Measurements from ENCODE around the gene FAM156A.
"Not testable (repeated sequence)": the region's sequence is repeated elsewhere in the genome, so short reads cannot be mapped to it uniquely, and the experiment has no call there.

FAM156A gene

DNA sequence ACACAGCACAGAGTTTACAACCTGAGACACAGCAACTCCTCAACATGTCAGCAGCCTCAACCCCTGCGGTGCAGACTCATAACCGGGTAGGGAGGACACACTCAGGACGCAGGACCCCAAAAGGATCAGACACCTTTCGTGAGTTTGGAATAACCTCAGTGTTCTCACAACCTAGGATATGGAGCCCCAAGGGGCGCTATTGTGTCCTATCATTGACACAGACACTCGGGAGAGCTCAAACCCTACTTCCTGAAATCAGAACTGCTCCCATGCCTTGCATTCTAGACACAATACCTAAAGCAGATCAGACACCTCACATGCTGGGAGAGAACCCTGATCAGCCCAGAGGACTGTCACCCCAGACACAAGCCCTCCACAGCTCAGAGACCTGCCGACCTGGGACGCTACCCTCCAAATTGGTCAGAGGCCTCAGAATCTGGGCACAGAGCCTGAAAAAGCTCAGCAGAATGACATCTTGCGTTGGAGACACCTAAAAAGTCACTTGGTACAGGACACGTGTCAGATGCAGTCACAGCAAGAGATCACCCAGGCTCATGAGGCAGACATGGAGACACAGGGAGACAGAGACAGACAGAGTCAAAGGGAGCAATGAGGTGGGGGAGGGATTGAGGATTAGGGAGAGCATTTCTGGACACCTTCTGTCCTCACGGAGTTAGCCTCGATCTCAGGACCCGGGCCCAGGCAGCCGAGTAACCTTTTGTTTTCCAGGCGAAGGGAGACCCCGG, 8.8 kb upstream of the FAM156A start:
- not testable (repeated sequence) for H3K9me3 Mint-ChIP-seq; H3K27ac Mint-ChIP-seq; H3K4me1 Mint-ChIP-seq; H3K4me3 Mint-ChIP-seq; H3K36me3 Mint-ChIP-seq (ENCODE audit: low read depth); H3K27me3 Mint-ChIP-seq (ENCODE audit: low read depth)

DNA sequence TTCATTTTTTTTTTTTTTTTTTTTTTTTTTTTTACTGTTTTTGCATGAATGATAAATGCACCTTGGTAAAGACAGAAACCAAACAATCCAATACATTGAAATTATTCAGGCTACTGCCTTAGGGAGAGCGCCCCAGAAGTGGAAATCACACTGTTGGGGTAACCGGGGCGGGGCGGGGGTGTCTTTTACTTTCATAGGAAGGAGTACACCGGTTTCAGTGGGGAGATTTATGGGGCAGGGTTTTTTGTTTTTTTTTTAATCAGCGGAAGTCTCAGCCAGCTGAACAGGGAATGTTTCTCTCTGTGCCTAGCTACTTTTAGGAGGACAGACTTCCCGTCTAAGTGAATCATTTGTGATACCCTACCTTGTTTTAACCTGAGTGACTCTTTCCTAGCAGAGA, 643 bp upstream of the FAM156A start:
- not testable (repeated sequence) for H3K9me3 Mint-ChIP-seq; H3K36me3 Mint-ChIP-seq (ENCODE audit: low read depth); H3K4me1 Mint-ChIP-seq; H3K27me3 Mint-ChIP-seq (ENCODE audit: low read depth); H3K27ac Mint-ChIP-seq; H3K4me3 Mint-ChIP-seq

DNA sequence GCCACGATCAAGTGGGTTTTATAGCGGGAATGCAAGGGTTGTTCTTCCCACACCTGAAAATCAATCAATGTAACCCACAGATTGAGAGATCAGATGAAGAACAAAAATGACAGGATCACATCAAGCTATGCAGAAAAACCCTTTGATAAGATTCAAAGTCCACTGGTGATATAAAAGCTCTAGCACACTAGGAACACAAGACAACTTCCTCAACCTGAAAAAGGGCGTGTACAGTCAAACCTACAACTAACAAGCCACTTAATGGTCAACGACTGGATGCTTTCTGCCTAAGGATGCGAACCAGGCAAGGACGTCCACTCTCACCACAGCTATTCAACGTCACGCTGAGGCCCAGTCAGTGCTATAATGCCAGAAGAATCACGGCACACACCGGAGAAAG, 8.4 kb downstream of the FAM156A start:
- not testable (repeated sequence) for H3K27ac Mint-ChIP-seq; H3K4me3 Mint-ChIP-seq; H3K36me3 Mint-ChIP-seq (ENCODE audit: low read depth)

DNA sequence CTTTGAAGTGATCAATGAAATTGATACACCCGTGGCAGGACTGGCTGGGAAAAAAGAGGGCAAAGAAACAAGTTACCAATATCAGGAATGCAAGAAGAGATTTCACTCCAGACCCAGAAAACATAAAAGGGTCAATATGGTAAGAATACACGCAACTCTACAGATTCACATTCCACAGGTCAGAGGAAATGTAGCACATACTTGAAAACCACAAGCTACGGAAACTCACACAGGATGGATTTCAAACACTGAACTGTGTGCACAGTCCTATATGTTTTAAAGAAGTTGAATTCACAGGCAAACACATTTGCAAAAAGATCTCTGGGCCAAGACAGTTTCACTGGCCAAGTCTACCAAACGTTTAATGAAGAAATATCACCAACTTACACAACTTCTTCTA, 9.0 kb downstream of the FAM156A start:
- not testable (repeated sequence) for H3K4me3 Mint-ChIP-seq; H3K27me3 Mint-ChIP-seq (ENCODE audit: low read depth); H3K4me1 Mint-ChIP-seq; H3K9me3 Mint-ChIP-seq; H3K36me3 Mint-ChIP-seq (ENCODE audit: low read depth); H3K27ac Mint-ChIP-seq

More for the DNA sequence above, 8.4 kb downstream of the FAM156A start:
- H3K27me3 Mint-ChIP-seq (ENCODE audit: low read depth); H3K9me3 Mint-ChIP-seq; H3K4me1 Mint-ChIP-seq: not testable (repeated sequence)

DNA sequence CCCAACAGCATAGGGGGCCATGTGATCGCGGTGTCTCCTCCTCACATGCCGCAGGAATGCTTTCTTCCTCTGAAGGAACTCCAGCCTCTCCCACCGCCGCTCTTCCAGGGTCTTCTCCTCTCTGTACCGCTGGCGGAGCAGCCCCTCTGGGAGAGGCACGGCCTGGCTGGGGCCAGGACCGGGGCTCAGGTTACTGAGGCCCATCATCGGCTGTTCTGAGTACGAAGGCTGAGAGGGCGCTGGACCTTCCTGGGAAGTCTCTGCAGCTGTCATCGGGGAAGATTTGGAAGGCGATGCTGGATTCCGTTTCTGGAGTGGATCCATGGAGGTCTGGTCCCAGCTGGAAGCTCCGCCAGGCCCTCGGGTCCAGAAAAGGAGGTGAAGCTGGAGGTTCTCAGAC, 10.1 kb downstream of the FAM156A start:
- not testable (repeated sequence) for H3K27me3 Mint-ChIP-seq (ENCODE audit: low read depth); H3K4me3 Mint-ChIP-seq; H3K27ac Mint-ChIP-seq; H3K4me1 Mint-ChIP-seq; H3K36me3 Mint-ChIP-seq (ENCODE audit: low read depth); H3K9me3 Mint-ChIP-seq

DNA sequence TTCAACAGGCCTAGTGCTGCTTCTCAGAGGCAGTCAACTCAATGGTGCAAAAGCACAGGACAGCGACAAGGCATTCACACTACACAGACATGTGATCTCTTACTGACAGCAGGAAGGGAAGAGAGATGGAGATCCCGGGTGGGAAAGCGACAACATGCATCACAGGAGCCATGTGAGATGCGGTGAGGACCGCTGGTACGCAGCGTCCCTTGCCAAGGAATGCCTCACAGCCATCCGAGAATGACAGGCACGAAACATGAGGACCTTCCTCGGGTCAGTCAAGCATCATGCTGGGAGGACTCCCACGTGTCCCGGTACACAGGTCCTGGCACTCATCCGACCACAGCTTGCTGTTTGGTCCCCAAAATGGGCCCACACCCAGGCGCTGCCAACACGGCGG, 10.8 kb downstream of the FAM156A start:
- not testable (repeated sequence) for H3K4me1 Mint-ChIP-seq, H3K4me3 Mint-ChIP-seq

DNA sequence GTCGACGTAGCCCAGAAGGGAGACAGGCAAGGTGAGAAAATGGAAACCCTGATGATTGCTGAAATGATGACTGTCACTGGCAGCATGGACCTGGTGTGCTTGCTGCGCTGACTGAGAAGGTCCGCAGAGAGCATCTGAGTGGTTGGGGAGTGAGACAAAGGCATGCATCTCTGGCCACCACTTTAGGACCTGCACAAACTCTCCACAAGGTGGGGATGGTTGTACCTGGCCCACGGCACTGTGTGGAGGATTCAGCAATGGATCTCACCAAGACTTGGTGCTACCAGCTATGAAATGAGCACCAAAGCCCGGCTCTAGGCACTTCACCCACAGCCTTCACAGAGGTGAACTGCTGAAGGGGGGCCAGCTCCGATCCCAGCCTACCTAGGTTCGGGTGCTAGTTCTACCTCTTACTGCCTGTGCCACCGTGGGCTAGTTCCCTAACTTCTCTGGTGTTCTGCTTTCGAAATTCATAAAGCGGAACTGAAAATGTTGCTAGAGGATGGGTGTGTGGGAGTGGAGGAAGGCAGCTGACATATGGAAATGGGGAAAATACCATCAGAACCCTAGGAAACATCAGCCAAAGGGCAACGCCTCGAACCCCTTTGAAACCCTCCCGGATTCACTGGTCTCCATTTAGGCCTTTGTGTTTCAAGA, 12.4 kb downstream of the FAM156A start:
- not testable (repeated sequence) for H3K4me3 Mint-ChIP-seq; H3K9me3 Mint-ChIP-seq; H3K27me3 Mint-ChIP-seq (ENCODE audit: low read depth); H3K27ac Mint-ChIP-seq; H3K4me1 Mint-ChIP-seq; H3K36me3 Mint-ChIP-seq (ENCODE audit: low read depth)

More for the DNA sequence above, 10.8 kb downstream of the FAM156A start:
- H3K27ac Mint-ChIP-seq; H3K36me3 Mint-ChIP-seq (ENCODE audit: low read depth); H3K27me3 Mint-ChIP-seq (ENCODE audit: low read depth); H3K9me3 Mint-ChIP-seq: not testable (repeated sequence)

DNA sequence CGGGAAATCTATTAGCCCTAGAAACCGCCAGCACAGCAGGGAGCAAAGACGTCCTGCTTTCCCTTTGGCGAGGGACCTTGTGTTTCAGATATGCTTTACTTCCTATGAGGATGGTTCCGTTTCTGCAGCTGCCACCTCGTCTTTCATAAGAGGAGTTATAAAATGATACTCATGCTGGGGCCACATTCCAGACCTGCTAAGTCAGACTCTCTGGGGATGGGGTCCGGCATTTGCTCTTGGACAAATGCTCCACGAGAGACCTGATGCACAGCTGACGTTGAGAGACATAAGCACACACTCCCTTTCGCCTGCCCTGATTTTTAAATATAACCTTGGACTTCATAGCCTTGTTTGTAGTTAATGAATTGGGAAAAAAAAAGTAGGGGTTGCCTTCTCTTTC, 16.6 kb downstream of the FAM156A start:
- H3K36me3 Mint-ChIP-seq (ENCODE audit: low read depth); H3K4me3 Mint-ChIP-seq; H3K4me1 Mint-ChIP-seq; H3K9me3 Mint-ChIP-seq; H3K27me3 Mint-ChIP-seq (ENCODE audit: low read depth); H3K27ac Mint-ChIP-seq: not testable (repeated sequence)

DNA sequence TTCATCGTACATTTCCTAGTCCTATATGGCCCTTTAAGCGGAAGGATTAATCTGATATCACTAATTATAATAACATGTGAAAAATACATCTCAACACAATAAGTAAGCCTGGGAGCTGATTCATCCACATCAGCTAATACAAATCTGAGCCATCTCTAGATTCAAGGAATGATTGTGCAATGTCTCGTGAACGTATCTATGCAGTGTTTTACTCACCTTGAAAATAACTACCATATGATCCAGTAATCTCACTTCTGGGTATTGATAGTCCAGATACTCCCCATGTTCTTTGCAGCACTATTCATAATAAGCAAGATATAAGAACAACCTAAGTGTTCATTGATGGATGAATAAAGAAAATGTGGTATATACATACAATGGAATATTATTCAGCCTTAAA, 17.6 kb downstream of the FAM156A start:
- H3K4me3 Mint-ChIP-seq; H3K36me3 Mint-ChIP-seq (ENCODE audit: low read depth); H3K9me3 Mint-ChIP-seq; H3K4me1 Mint-ChIP-seq; H3K27me3 Mint-ChIP-seq (ENCODE audit: low read depth); H3K27ac Mint-ChIP-seq: not testable (repeated sequence)

DNA sequence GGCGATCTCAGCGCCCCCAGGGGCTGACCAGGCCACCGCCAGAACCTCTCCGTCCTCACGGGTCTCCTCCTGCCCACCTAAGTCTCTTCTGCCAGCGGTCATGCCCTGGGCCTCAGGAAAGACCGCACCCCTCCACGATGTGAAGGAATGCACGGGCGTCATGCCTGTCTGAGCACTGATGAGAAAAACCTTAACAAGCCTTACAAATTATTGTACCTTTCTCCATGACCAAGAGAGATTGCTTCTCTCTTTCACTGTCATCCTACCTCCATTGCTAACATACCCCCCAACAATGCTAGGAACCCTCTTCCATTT, 22.9 kb downstream of the FAM156A start:
- H3K4me3 Mint-ChIP-seq = peak overlapping the region; percentile 89 to 98 (median 92)
- H3K27me3 Mint-ChIP-seq (ENCODE audit: low read depth) = not testable (repeated sequence)

DNA sequence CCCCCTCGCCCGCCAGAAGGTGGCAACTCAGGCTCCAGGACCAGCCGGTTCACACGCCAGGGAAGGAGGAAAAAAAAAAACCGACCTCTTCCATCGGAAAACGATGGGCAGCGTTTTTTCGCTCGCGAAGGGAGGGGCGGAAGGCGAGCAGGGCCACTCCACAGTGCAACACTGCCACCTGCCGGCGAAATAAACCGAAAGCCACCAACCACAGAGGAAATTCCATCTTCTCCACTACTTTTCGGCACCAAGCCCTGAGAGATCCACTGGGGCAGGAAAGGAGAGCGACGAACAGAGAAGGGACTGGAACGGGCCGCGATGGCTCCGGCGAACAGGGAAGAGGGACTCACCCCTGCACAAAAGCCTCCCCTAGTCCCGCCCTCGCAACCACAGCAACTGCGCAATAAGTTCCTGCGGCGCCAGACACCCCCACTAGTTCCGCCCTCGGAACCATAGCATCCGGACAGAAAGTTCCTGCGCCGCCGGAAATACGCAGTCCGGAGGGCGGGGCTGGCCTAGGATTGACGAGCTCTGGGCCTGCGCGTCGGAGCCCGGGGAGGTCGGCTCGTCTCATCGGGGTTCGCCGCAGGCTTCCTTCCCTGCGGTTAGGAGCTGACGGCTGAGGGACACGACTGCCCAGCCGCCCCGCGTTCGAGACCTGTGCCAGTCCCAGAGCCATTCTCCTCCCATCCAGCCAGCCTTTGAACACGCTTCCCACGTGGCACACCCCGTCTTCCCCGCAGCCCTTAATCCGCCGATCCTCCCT, 23.4 kb downstream of the FAM156A start:
- H3K4me1 Mint-ChIP-seq = no peaks in the 10 kb centered on the region
- H3K4me3 Mint-ChIP-seq = peak overlapping the region; percentile 89 to 98 (median 92)

More for the DNA sequence above, 22.9 kb downstream of the FAM156A start:
- not testable (repeated sequence) for H3K36me3 Mint-ChIP-seq (ENCODE audit: low read depth); H3K9me3 Mint-ChIP-seq; H3K4me1 Mint-ChIP-seq
- H3K27ac Mint-ChIP-seq = peak overlapping the region; percentile 100

More for the DNA sequence above, 23.4 kb downstream of the FAM156A start:
- H3K27ac Mint-ChIP-seq = peak overlapping the region; percentile 100
- peaks cover 4% of the 10 kb centered on the region for H3K27me3 Mint-ChIP-seq (ENCODE audit: low read depth)
- H3K36me3 Mint-ChIP-seq (ENCODE audit: low read depth) = no peaks in the 10 kb centered on the region
- peaks cover 2% of the 10 kb centered on the region for H3K9me3 Mint-ChIP-seq
- TF ChIP-seq, protein P1, sequence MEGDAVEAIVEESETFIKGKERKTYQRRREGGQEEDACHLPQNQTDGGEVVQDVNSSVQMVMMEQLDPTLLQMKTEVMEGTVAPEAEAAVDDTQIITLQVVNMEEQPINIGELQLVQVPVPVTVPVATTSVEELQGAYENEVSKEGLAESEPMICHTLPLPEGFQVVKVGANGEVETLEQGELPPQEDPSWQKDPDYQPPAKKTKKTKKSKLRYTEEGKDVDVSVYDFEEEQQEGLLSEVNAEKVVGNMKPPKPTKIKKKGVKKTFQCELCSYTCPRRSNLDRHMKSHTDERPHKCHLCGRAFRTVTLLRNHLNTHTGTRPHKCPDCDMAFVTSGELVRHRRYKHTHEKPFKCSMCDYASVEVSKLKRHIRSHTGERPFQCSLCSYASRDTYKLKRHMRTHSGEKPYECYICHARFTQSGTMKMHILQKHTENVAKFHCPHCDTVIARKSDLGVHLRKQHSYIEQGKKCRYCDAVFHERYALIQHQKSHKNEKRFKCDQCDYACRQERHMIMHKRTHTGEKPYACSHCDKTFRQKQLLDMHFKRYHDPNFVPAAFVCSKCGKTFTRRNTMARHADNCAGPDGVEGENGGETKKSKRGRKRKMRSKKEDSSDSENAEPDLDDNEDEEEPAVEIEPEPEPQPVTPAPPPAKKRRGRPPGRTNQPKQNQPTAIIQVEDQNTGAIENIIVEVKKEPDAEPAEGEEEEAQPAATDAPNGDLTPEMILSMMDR (IDR thresholded peaks at IDR 0.05; ENCODE audit: unreplicated experiment in 3 of 3) = peak; percentile 89 to 93 (median 89)

Measured in nephron (organoid).